Measurements from ENCODE around the gene DBI.

DBI gene

GRCh38 chr2:119338826-119339561 is 27.8 kb upstream of the DBI start:
- TF ChIP-seq CTCF (IDR thresholded peaks at IDR 0.05; ENCODE audit: control insufficient read depth, insufficient read depth, low read depth, low read length, missing control alignments): no peak

GRCh38 chr2:119339562-119339923 is 27.2 kb upstream of the DBI start:
- no peak for DNase-seq (ENCODE audit: low read depth)
- no peak overlapping the region for H3K4me3 ChIP-seq (ENCODE audit: control insufficient read depth, low read depth, low read length)
- no peak for TF ChIP-seq CTCF (IDR thresholded peaks at IDR 0.05; ENCODE audit: control insufficient read depth, insufficient read depth, low read depth, low read length, missing control alignments)

More at GRCh38 chr2:119338826-119339561, 27.8 kb upstream of the DBI start:
- DNase-seq (ENCODE audit: low read depth): no peak
- H3K4me3 ChIP-seq (ENCODE audit: control insufficient read depth, low read depth, low read length): no peak overlapping the region

- no peak overlapping the region for H3K4me3 ChIP-seq (ENCODE audit: control insufficient read depth, low read depth, low read length)
- no peak for TF ChIP-seq CTCF (IDR thresholded peaks at IDR 0.05; ENCODE audit: control insufficient read depth, insufficient read depth, low read depth, low read length, missing control alignments)
- DNase-seq (ENCODE audit: low read depth): no peak
Measured at GRCh38 chr2:119341684-119342083, 25.1 kb upstream of the DBI start.

GRCh38 chr2:119349289-119349688 is 17.5 kb upstream of the DBI start:
- H3K4me3 ChIP-seq (ENCODE audit: control insufficient read depth, low read depth, low read length): no peak overlapping the region
- DNase-seq (ENCODE audit: low read depth): no peak
- TF ChIP-seq CTCF (IDR thresholded peaks at IDR 0.05; ENCODE audit: control insufficient read depth, insufficient read depth, low read depth, low read length, missing control alignments): no peak

- H3K4me3 ChIP-seq (ENCODE audit: control insufficient read depth, low read depth, low read length): no peak overlapping the region
- no peak for DNase-seq (ENCODE audit: low read depth)
Measured at GRCh38 chr2:119350311-119350998, 16.3 kb upstream of the DBI start.

GRCh38 chr2:119352357-119352756 is 14.4 kb upstream of the DBI start:
- H3K4me3 ChIP-seq (ENCODE audit: control insufficient read depth, low read depth, low read length): no peak overlapping the region
- no peak for DNase-seq (ENCODE audit: low read depth)
- no peak for TF ChIP-seq CTCF (IDR thresholded peaks at IDR 0.05; ENCODE audit: control insufficient read depth, insufficient read depth, low read depth, low read length, missing control alignments)

More at GRCh38 chr2:119350311-119350998, 16.3 kb upstream of the DBI start:
- TF ChIP-seq CTCF (IDR thresholded peaks at IDR 0.05; ENCODE audit: control insufficient read depth, insufficient read depth, low read depth, low read length, missing control alignments): no peak
